ENCODE measurements around the gene POU6F2.

The POU6F2 gene

GRCh38 chr7:39367451-39367850, 389.7 kb downstream of the POU6F2 start:
- no peak overlapping the region for H3K27ac ChIP-seq (ENCODE audit: poor library complexity, severe bottlenecking)
- no peaks in the 10 kb centered on the region for H3K27me3 ChIP-seq (ENCODE audit: insufficient read depth, poor library complexity, severe bottlenecking)
- TF ChIP-seq CTCF (IDR thresholded peaks at IDR 0.05; ENCODE audit: poor library complexity, severe bottlenecking), result no peak
- no peaks in the 10 kb centered on the region for H3K36me3 ChIP-seq (ENCODE audit: low read depth)
- no peaks in the 10 kb centered on the region for H3K9me3 ChIP-seq (ENCODE audit: severe bottlenecking)
- H3K4me1 ChIP-seq (ENCODE audit: insufficient read depth, poor library complexity, severe bottlenecking), result no peaks in the 10 kb centered on the region
- DNase-seq (ENCODE audit: low spot score), result no peak
- H3K4me3 ChIP-seq (ENCODE audit: severe bottlenecking), result no peak overlapping the region
- ATAC-seq (ENCODE audit: low read depth), result no peak

- TF ChIP-seq CTCF (IDR thresholded peaks at IDR 0.05; ENCODE audit: poor library complexity, severe bottlenecking), result no peak
- Histone ChIP-seq H3K27ac (ENCODE audit: poor library complexity, severe bottlenecking) (no peak overlapping the region), H3K36me3 (ENCODE audit: low read depth) (no peaks in the 10 kb centered on the region), H3K9me3 (ENCODE audit: severe bottlenecking) (no peaks in the 10 kb centered on the region), H3K27me3 (ENCODE audit: insufficient read depth, poor library complexity, severe bottlenecking) (no peaks in the 10 kb centered on the region), H3K4me3 (ENCODE audit: severe bottlenecking) (no peak overlapping the region), H3K4me1 (ENCODE audit: insufficient read depth, poor library complexity, severe bottlenecking) (no peaks in the 10 kb centered on the region)
- ATAC-seq (ENCODE audit: low read depth), result no peak
- DNase-seq (ENCODE audit: low spot score), result no peak
These were observed 390.2 kb downstream of the POU6F2 start for GRCh38 chr7:39367943-39368342.

- no peak for DNase-seq (ENCODE audit: low spot score)
- TF ChIP-seq CTCF (IDR thresholded peaks at IDR 0.05; ENCODE audit: poor library complexity, severe bottlenecking), result no peak
- no peak overlapping the region for H3K4me3 ChIP-seq (ENCODE audit: severe bottlenecking)
- ATAC-seq (ENCODE audit: low read depth), result no peak
- no peaks in the 10 kb centered on the region for H3K4me1 ChIP-seq (ENCODE audit: insufficient read depth, poor library complexity, severe bottlenecking)
- H3K9me3 ChIP-seq (ENCODE audit: severe bottlenecking), result no peaks in the 10 kb centered on the region
- H3K27ac ChIP-seq (ENCODE audit: poor library complexity, severe bottlenecking), result no peak overlapping the region
- H3K27me3 ChIP-seq (ENCODE audit: insufficient read depth, poor library complexity, severe bottlenecking), result no peaks in the 10 kb centered on the region
- H3K36me3 ChIP-seq (ENCODE audit: low read depth), result no peaks in the 10 kb centered on the region
These were observed 394.7 kb downstream of the POU6F2 start for GRCh38 chr7:39372383-39372782.

GRCh38 chr7:39374436-39375040, 396.8 kb downstream of the POU6F2 start:
- no peak for ATAC-seq (ENCODE audit: low read depth)
- H3K4me1 ChIP-seq (ENCODE audit: insufficient read depth, poor library complexity, severe bottlenecking), result no peaks in the 10 kb centered on the region

More at GRCh38 chr7:39374436-39375040, 396.8 kb downstream of the POU6F2 start:
- Histone ChIP-seq H3K4me3 (ENCODE audit: severe bottlenecking) (no peak overlapping the region), H3K9me3 (ENCODE audit: severe bottlenecking) (no peaks in the 10 kb centered on the region), H3K36me3 (ENCODE audit: low read depth) (no peaks in the 10 kb centered on the region), H3K27ac (ENCODE audit: poor library complexity, severe bottlenecking) (no peak overlapping the region), H3K27me3 (ENCODE audit: insufficient read depth, poor library complexity, severe bottlenecking) (no peaks in the 10 kb centered on the region)
- no peak for DNase-seq (ENCODE audit: low spot score)
- TF ChIP-seq CTCF (IDR thresholded peaks at IDR 0.05; ENCODE audit: poor library complexity, severe bottlenecking), result no peak

All from RWPE2 (cell line).